Prostate gland (tissue), 2 donors: Measurements from ENCODE around the gene DNAJC27.

Experiments
- POLR2A ChIP-seq: fragments of 450-650 bp; IDR thresholded peaks from one replicate; pipeline ENCODE4 v1.6.1; 2016; ENCODE audit warnings: antibody characterized with exemption, mild to moderate bottlenecking
- TF ChIP-seq, protein P1 (sequence below), 4 experiments: fragments of 200-600 bp in 2 of 4; fragments of 450-650 bp in 2 of 4; sonication (generic) in 2 of 4; IDR thresholded peaks; 1 replicate in 3 of 4; 2 replicates in 1 of 4; pipeline ENCODE4 v1.5.1; 2016 to 2019; ENCODE audit warnings: antibody characterized with exemption in 4 of 4, mild to moderate bottlenecking in 2 of 4, moderate library complexity in 2 of 4

DNA sequence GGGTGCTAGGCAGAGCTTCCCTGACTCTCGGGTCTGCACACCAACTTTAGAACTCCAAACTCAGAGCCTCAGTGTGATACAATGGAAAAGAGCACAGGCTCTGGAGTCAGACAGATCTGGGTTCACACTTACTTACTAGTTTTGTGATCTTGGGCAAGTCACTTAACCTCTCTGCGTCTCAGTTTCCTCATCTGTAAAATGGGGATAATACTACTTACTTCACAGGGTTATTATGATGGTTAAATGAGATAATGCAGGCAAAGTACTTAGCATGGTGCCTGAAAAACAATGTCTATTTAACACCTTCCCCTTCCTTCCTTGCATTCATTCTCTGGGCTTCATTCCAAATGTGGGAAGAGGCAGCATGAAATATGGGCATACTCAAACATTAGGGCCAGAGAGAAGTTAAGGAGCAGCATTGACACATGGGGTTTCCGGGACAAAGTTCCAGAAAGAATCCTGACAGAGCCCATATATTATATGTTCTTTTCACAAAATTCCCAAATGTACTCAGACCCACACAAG lies 13.3 kb downstream of the DNAJC27 start:
- no peak for TF ChIP-seq POLR2A
- TF ChIP-seq, protein P1, sequence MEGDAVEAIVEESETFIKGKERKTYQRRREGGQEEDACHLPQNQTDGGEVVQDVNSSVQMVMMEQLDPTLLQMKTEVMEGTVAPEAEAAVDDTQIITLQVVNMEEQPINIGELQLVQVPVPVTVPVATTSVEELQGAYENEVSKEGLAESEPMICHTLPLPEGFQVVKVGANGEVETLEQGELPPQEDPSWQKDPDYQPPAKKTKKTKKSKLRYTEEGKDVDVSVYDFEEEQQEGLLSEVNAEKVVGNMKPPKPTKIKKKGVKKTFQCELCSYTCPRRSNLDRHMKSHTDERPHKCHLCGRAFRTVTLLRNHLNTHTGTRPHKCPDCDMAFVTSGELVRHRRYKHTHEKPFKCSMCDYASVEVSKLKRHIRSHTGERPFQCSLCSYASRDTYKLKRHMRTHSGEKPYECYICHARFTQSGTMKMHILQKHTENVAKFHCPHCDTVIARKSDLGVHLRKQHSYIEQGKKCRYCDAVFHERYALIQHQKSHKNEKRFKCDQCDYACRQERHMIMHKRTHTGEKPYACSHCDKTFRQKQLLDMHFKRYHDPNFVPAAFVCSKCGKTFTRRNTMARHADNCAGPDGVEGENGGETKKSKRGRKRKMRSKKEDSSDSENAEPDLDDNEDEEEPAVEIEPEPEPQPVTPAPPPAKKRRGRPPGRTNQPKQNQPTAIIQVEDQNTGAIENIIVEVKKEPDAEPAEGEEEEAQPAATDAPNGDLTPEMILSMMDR (IDR thresholded peaks at IDR 0.05): no peak
